Eye (tissue), 1 donor: ENCODE data around the gene ENGASE.
A peak's percentile ranks its signal among the peaks of the same experiment; 100 is the strongest.

Experiments
- DNase-seq: peaks from one replicate; pipeline ENCODE4 v3.0.0-alpha.2; 2015

Gene ENGASE

GRCh38 chr17:79095345-79096055 lies 20.9 kb downstream of the ENGASE start:
- DNase-seq: no peak

GRCh38 chr17:79096477-79096876 lies 21.9 kb downstream of the ENGASE start:
- no peak for DNase-seq

GRCh38 chr17:79097226-79098055 lies 22.8 kb downstream of the ENGASE start:
- DNase-seq: no peak

GRCh38 chr17:79098282-79098867 lies 23.8 kb downstream of the ENGASE start:
- no peak for DNase-seq

GRCh38 chr17:79100405-79100804 lies 25.8 kb downstream of the ENGASE start:
- DNase-seq: no peak

GRCh38 chr17:79101111-79101673 lies 26.6 kb downstream of the ENGASE start:
- no peak for DNase-seq

GRCh38 chr17:79102214-79102613 lies 27.6 kb downstream of the ENGASE start:
- no peak for DNase-seq

- no peak for DNase-seq
These were observed 30.4 kb downstream of the ENGASE start for GRCh38 chr17:79104898-79105600.

- DNase-seq: no peak
These were observed 31.3 kb downstream of the ENGASE start for GRCh38 chr17:79105937-79106336.

- no peak for DNase-seq
These were observed 32.3 kb downstream of the ENGASE start for GRCh38 chr17:79106958-79107357.

- no peak for DNase-seq
These were observed 33.0 kb downstream of the ENGASE start for GRCh38 chr17:79107499-79108231.

- no peak for DNase-seq
These were observed 33.7 kb downstream of the ENGASE start for GRCh38 chr17:79108232-79108850.

GRCh38 chr17:79108870-79109269 lies 34.2 kb downstream of the ENGASE start:
- no peak for DNase-seq

- DNase-seq: no peak
These were observed 35.0 kb downstream of the ENGASE start for GRCh38 chr17:79109584-79109983.

- no peak for DNase-seq
These were observed 36.5 kb downstream of the ENGASE start for GRCh38 chr17:79111097-79111496.

- no peak for DNase-seq
These were observed 37.8 kb downstream of the ENGASE start for GRCh38 chr17:79112471-79112870.

GRCh38 chr17:79113699-79114457 lies 39.3 kb downstream of the ENGASE start:
- DNase-seq: no peak

- DNase-seq: peak; percentile 69
These were observed 40.1 kb downstream of the ENGASE start for GRCh38 chr17:79114458-79115301.

- DNase-seq: no peak
These were observed 40.9 kb downstream of the ENGASE start for GRCh38 chr17:79115487-79115886.
